CD8-positive, alpha-beta memory T cell (primary cell): ENCODE data around the gene DNAJC22. TPM values are rescaled to one million over a fixed set of nuclear protein-coding genes. Genes with fewer than 3 reads are reported as not detected.
A peak's percentile ranks its signal among the peaks of the same experiment; 100 is the strongest.

ENCODE experiments used
- CTCF ChIA-PET: fragments of 350-600 bp; sonication (Branson Sonifier 250); formaldehyde crosslinking; loops from one replicate; lab custom pipeline; 2021; ENCODE audit warnings: antibody characterized with exemption; lab: Charles Lee
- POLR2A ChIA-PET: fragments of 350-600 bp; sonication (Branson Sonifier 250); formaldehyde crosslinking; loops from one replicate; lab custom pipeline; 2021; ENCODE audit warnings: antibody characterized with exemption; lab: Charles Lee
- DNase-seq, 5 donors: peaks; one replicate each; pipeline versions ENCODE4 v3.0.0 to v3.0.0-alpha.2; 2020 to 2022; ENCODE audit warnings: mixed read lengths in 1 of 5
- H3K27ac ChIP-seq: one replicate; pipeline ENCODE4 v1.7.0; 2013; ENCODE audit warnings: low read depth, mild to moderate bottlenecking, low read length, moderate library complexity
- H3K27me3 ChIP-seq: 2 replicates; pipeline ENCODE4 v1.7.0; 2013; ENCODE audit warnings: low read length, mild to moderate bottlenecking; ENCODE audit not compliant: insufficient read depth, poor library complexity, severe bottlenecking
- H3K36me3 ChIP-seq: 2 replicates; pipeline ENCODE4 v1.7.0; 2013; ENCODE audit warnings: mild to moderate bottlenecking, low read length, moderate library complexity; ENCODE audit not compliant: insufficient read depth
- H3K4me1 ChIP-seq: 2 replicates; pipeline ENCODE4 v1.7.0; 2013; ENCODE audit warnings: mild to moderate bottlenecking, low read length, moderate library complexity; ENCODE audit not compliant: insufficient read depth
- H3K4me3 ChIP-seq: 2 replicates; pipeline ENCODE4 v1.7.0; 2013; ENCODE audit warnings: mild to moderate bottlenecking, low read length
- H3K9me3 ChIP-seq: 2 replicates; pipeline ENCODE4 v1.7.0; 2013; ENCODE audit warnings: mild to moderate bottlenecking, low read length
- H3K27ac Mint-ChIP-seq, 8 donors: one replicate each; pipeline ENCODE4 v1.8.0; 2020 to 2021; ENCODE audit warnings: mixed read lengths in 8 of 8, mild to moderate bottlenecking in 6 of 8, inconsistent platforms in 3 of 8, moderate library complexity in 3 of 8
- H3K27me3 Mint-ChIP-seq, 2 donors: one replicate each; pipeline ENCODE4 v1.8.0; 2020 to 2021; ENCODE audit warnings: mixed read lengths in 2 of 2, mild to moderate bottlenecking in 1 of 2, moderate library complexity in 1 of 2
- H3K36me3 Mint-ChIP-seq, 3 donors: one replicate each; pipeline ENCODE4 v1.8.0; 2020 to 2021; ENCODE audit warnings: mixed read lengths in 3 of 3, inconsistent platforms in 1 of 3, mild to moderate bottlenecking in 1 of 3
- H3K4me1 Mint-ChIP-seq, 3 donors: one replicate each; pipeline ENCODE4 v1.8.0; 2020 to 2021; ENCODE audit warnings: mixed read lengths in 3 of 3, inconsistent platforms in 1 of 3, mild to moderate bottlenecking in 1 of 3
- H3K4me3 Mint-ChIP-seq, 7 donors: one replicate each; pipeline ENCODE4 v1.8.0; 2020 to 2021; ENCODE audit warnings: mixed read lengths in 7 of 7, mild to moderate bottlenecking in 6 of 7, moderate library complexity in 4 of 7, inconsistent platforms in 2 of 7
- H3K9me3 Mint-ChIP-seq, 5 donors: one replicate each; pipeline ENCODE4 v1.8.0; 2020 to 2022; ENCODE audit warnings: mixed read lengths in 5 of 5, mild to moderate bottlenecking in 3 of 5, moderate library complexity in 2 of 5, inconsistent platforms in 1 of 5
- polyA plus RNA-seq: library from polyadenylated mRNA; unstranded; fragments of 300-500 nt; fragmentation: Illumina TruSeq; gene quantifications from one replicate; pipeline ENCODE4 v1.2.3, GENCODE V29; 2021
- total RNA-seq, 2 experiments: library from RNA; stranded (reverse); gene quantifications; one replicate each; pipeline ENCODE4 v1.2.3, GENCODE V29; 2021

Gene DNAJC22
- total and polyA plus RNA-seq, 3 experiments from 2014 or later, result not detected

DNA sequence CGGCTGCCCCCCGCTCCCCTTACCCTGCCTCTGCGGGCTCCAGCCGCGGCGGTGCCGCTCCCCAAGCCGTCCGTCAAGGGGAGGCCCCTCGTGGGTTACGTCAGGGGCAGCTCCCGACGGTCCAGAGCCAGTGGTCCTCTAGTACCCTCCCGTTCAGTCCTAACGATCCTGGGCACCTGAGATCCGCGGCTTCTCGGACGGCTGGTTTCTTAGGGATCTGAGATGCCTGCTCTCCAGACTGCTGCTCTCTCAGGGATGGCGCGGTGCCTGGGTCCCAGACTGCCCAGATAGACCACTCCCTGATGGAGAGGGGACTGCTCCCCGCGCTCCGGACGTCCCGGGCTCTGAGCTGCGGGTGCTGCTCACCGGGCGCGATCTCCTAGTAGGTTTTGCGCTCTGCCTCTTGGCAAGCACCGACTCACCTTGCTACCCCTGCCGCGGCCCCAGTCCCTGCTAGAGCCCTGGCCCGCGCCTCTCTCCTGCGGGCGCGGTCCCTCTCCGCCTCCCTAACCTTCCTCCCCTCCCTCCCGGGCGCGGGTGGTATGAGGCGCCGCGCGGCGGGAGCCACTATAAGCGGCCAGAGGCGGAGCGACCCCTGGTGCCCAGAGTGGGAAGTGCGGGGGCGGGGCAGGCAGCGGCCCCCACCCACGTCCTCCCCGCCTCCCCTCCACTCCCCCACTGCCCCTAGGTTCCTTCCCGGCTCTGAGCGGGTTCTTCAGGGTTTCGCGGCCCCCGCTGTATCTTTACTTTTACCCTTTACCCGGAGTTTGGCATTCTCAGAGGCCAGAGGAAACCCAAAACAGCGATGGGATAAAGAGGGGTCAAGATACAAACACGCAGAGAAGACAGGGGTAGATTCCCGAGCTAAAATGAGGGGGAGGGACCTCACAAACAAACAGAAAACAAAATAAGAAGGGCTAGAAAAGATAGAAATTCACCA is 9.8 kb upstream of the DNAJC22 start, which contains the start of gene C1QL4:
TSS of gene C1QL4 (minus strand) at position 544 of the 940 bp plus-strand sequence. CDS start 711 bp downstream, outside the sequence.
- Histone ChIP-seq H3K27me3 (peaks cover 29% of the 10 kb centered on the region), H3K4me1 (peaks cover 11% of the 10 kb centered on the region), H3K36me3 (no peaks in the 10 kb centered on the region), H3K9me3 (no peaks in the 10 kb centered on the region), H3K27ac (peak within 1 kb of the TSS; percentile 16), H3K4me3 (peak within 1 kb of the TSS; percentile 46)
- ChIA-PET POLR2A (no interaction called here), CTCF (interaction anchor here (0.7 to 3.6 kb wide), 19 partner anchors 10 to 857 kb away, joined by 3 to 26 read pairs (median 3); partner anchors contain the start of genes DNAJC22, PRPH, SPATS2 and TROAP)
- H3K4me1 Mint-ChIP-seq, result peaks cover 19 to 39% (median 20%) of the 10 kb centered on the region in 3 donors
- peaks cover 42 to 61% of the 10 kb centered on the region in 2 donors for H3K27me3 Mint-ChIP-seq
- peak; percentile 80 to 90 (median 85) for DNase-seq
- H3K36me3 Mint-ChIP-seq, result no peaks in the 10 kb centered on the region
- no peaks in the 10 kb centered on the region for H3K9me3 Mint-ChIP-seq
- H3K4me3 Mint-ChIP-seq, result peak within 1 kb of the TSS; percentile 27 to 89 (median 75)
- H3K27ac Mint-ChIP-seq, result peak within 1 kb of the TSS in 3 of 8 donors; percentile 51 to 77 (median 64)

- ChIA-PET CTCF (interaction anchor here (0.7 to 3.6 kb wide), 6 partner anchors 15 to 48 kb away, joined by 3 to 26 read pairs (median 4); partner anchors contain the start of genes SPATS2 and TROAP), POLR2A (no interaction called here)
- Mint-ChIP-seq H3K4me3 (no peak overlapping the region), H3K9me3 (no peaks in the 10 kb centered on the region), H3K4me1 (peaks cover 30 to 52% (median 35%) of the 10 kb centered on the region in 3 donors), H3K36me3 (no peaks in the 10 kb centered on the region), H3K27me3 (peaks cover 42 to 49% of the 10 kb centered on the region in 2 donors), H3K27ac (no peak overlapping the region)
- H3K4me1 ChIP-seq, result peaks cover 31% of the 10 kb centered on the region
- H3K36me3 ChIP-seq, result no peaks in the 10 kb centered on the region
- no peaks in the 10 kb centered on the region for H3K9me3 ChIP-seq
- H3K4me3 ChIP-seq, result no peak overlapping the region
- H3K27ac ChIP-seq, result no peak overlapping the region
- peaks cover 36% of the 10 kb centered on the region for H3K27me3 ChIP-seq
- no peak for DNase-seq
These were observed 7.7 kb upstream of the DNAJC22 start for GRCh38 chr12:49338830-49339463.

DNA sequence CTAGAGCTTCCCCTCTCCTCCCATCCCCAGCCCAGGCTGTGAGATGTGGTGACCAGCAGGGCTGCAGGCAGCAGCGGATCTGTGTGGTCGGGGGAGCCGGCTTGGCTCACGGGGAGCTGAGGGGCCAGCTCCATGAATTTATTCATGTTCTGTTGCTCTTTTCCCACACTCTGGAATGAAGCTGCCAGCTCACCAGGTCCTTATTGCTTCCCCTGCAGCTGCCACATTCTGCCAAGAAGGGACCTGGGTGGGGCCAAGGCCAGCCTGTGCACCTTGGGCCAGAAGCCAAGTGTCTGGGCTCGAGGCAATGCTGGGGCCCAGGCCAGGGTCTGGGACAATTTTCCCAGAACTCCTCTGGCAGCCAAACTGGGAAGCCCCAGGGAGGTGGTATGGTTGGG is 7.2 kb upstream of the DNAJC22 start:
- Mint-ChIP-seq H3K9me3 (no peaks in the 10 kb centered on the region), H3K4me1 (peaks cover 33 to 56% (median 40%) of the 10 kb centered on the region in 3 donors), H3K27me3 (peaks cover 39 to 46% of the 10 kb centered on the region in 2 donors), H3K36me3 (no peaks in the 10 kb centered on the region), H3K4me3 (no peak overlapping the region), H3K27ac (no peak overlapping the region)
- H3K27me3 ChIP-seq, result peaks cover 41% of the 10 kb centered on the region
- H3K4me1 ChIP-seq, result peaks cover 34% of the 10 kb centered on the region
- H3K9me3 ChIP-seq, result no peaks in the 10 kb centered on the region
- H3K27ac ChIP-seq, result no peak overlapping the region
- CTCF ChIA-PET, result interaction anchor here (0.9 to 3.6 kb wide), 3 partner anchors 16 to 49 kb away, joined by 3 to 26 read pairs (median 3); no protein-coding TSS in a partner anchor
- no peaks in the 10 kb centered on the region for H3K36me3 ChIP-seq
- H3K4me3 ChIP-seq, result no peak overlapping the region
- DNase-seq, result no peak
- POLR2A ChIA-PET, result no interaction called here

DNA sequence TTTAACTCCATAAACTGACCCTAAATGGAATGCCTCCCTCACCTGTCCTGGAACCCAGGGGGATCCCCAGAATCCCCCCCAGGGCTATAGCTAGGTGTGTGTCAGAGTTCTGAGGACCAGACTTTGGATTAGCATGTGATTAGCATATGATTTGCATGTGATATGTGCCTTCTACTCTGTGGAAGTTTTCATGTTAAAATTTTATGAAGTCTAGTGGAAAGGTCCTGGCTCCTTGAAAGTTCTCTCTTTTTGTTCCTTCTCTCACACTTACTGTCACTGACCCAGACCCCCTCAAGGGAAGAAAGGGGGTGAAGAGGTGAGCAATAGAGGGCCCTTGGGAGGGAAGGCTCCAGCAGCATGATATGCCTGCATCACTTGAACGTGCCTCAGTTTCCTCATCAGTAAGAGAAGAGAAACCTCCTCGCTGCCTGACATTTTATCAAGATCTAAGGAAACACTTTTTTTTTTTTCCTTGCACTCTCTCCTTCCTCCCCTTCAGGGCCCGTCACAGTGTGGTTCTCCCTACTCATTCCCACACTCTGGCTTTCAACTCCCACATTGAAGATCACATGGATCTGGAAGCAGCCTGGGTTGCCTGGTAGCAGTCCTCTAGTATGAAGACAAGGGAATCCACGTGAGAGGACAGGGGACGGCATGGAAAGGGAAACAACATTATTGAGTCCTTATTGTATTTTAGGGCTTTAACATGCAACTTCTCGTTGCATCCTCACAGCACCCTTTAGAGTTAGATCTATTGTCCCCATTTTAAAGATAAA is 6.4 kb upstream of the DNAJC22 start:
- peaks cover 31 to 39% of the 10 kb centered on the region in 2 donors for H3K27me3 Mint-ChIP-seq
- no peaks in the 10 kb centered on the region for H3K36me3 ChIP-seq
- H3K27ac Mint-ChIP-seq, result no peak overlapping the region
- DNase-seq, result no peak
- H3K4me1 Mint-ChIP-seq, result peaks cover 33 to 55% (median 42%) of the 10 kb centered on the region in 3 donors
- POLR2A ChIA-PET, result no interaction called here
- H3K4me3 ChIP-seq, result no peak overlapping the region
- H3K4me3 Mint-ChIP-seq, result peak overlapping the region in 5 of 7 donors; percentile 4 to 76 (median 46)
- no peaks in the 10 kb centered on the region for H3K9me3 ChIP-seq
- H3K9me3 Mint-ChIP-seq, result no peaks in the 10 kb centered on the region
- peaks cover 36% of the 10 kb centered on the region for H3K27me3 ChIP-seq
- no peak overlapping the region for H3K27ac ChIP-seq
- no peaks in the 10 kb centered on the region for H3K36me3 Mint-ChIP-seq
- H3K4me1 ChIP-seq, result peaks cover 34% of the 10 kb centered on the region
- CTCF ChIA-PET, result interaction anchor here (1.6 kb wide), 1 partner anchor 22 kb away, joined by 5 read pairs; no protein-coding TSS in a partner anchor

GRCh38 chr12:49340971-49341776 is 5.5 kb upstream of the DNAJC22 start:
- no peak overlapping the region for H3K4me3 ChIP-seq
- H3K27ac ChIP-seq, result no peak overlapping the region
- peaks cover 39% of the 10 kb centered on the region for H3K27me3 ChIP-seq
- Mint-ChIP-seq H3K36me3 (no peaks in the 10 kb centered on the region), H3K27ac (peak overlapping the region in 1 of 8 donors; percentile 65), H3K4me1 (peaks cover 35 to 60% (median 42%) of the 10 kb centered on the region in 3 donors), H3K4me3 (peak overlapping the region in 5 of 7 donors; percentile 38 to 76 (median 55)), H3K27me3 (peaks cover 32 to 40% of the 10 kb centered on the region in 2 donors), H3K9me3 (no peaks in the 10 kb centered on the region)
- ChIA-PET CTCF (interaction anchor here (1.1 to 3.8 kb wide), 16 partner anchors 8 to 242 kb away, joined by 3 to 109 read pairs (median 6); partner anchors contain the start of genes PRPH, SPATS2 and TROAP), POLR2A (interaction anchor here (0.5 to 0.8 kb wide), 2 partner anchors 21 to 210 kb away, joined by 3 to 5 read pairs; partner anchors contain the start of gene TUBA1B)
- H3K36me3 ChIP-seq, result no peaks in the 10 kb centered on the region
- no peak for DNase-seq
- H3K9me3 ChIP-seq, result no peaks in the 10 kb centered on the region
- peaks cover 42% of the 10 kb centered on the region for H3K4me1 ChIP-seq

- ChIA-PET POLR2A (interaction anchor here (0.5 kb wide), 2 partner anchors 21 to 371 kb away, joined by 3 to 5 read pairs; no protein-coding TSS in a partner anchor), CTCF (interaction anchor here (0.8 to 3.8 kb wide), 19 partner anchors 8 to 242 kb away, joined by 3 to 109 read pairs (median 5); partner anchors contain the start of genes PRPH, SPATS2 and TROAP)
- Histone ChIP-seq H3K27me3 (peaks cover 39% of the 10 kb centered on the region), H3K4me3 (no peak overlapping the region), H3K4me1 (peaks cover 44% of the 10 kb centered on the region), H3K27ac (no peak overlapping the region), H3K9me3 (no peaks in the 10 kb centered on the region), H3K36me3 (no peaks in the 10 kb centered on the region)
- DNase-seq, result no peak
- no peak overlapping the region for H3K27ac Mint-ChIP-seq
- H3K9me3 Mint-ChIP-seq, result no peaks in the 10 kb centered on the region
- H3K4me1 Mint-ChIP-seq, result peaks cover 39 to 64% (median 47%) of the 10 kb centered on the region in 3 donors
- H3K36me3 Mint-ChIP-seq, result no peaks in the 10 kb centered on the region
- H3K4me3 Mint-ChIP-seq, result peak overlapping the region in 6 of 7 donors; percentile 38 to 91 (median 57)
- H3K27me3 Mint-ChIP-seq, result peaks cover 34 to 44% of the 10 kb centered on the region in 2 donors
These were observed 5.0 kb upstream of the DNAJC22 start for GRCh38 chr12:49341777-49342065.
